PC-9 (cell line): Measurements from ENCODE around the gene FBN3.

Source experiments
- EZH2 ChIP-seq: fragments of 200-600 bp; sonication (generic); IDR thresholded peaks from 2 replicates; pipeline ENCODE4 v1.8.0; 2017; ENCODE audit warnings: antibody characterized with exemption, low read depth
- TF ChIP-seq, protein P1 (sequence below): fragments of 200-600 bp; sonication (generic); conservative IDR thresholded peaks from 2 replicates; pipeline ENCODE4 v1.6.1; 2017; ENCODE audit warnings: mixed run types, antibody characterized with exemption, mild to moderate bottlenecking, moderate library complexity

DNA sequence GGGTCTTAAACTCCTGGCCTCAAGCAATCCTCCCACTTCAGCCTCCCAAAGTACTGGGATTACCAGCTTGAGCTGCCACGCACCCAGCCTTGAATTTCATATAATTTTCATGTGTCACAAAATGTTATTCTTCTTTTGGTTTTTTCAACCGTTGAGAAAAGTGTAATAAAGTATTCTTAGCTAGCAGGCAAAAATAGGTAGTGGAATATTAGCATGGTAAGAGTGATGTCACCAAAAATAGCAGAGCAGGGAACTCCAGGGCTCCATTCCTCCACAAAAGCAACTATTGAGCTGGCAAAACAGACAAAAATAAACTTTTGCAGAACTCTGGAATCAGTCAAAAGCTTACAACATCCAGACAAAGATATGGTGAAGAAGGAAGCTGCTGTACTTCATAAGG, 43.9 kb downstream of the FBN3 start:
- TF ChIP-seq, protein P1, sequence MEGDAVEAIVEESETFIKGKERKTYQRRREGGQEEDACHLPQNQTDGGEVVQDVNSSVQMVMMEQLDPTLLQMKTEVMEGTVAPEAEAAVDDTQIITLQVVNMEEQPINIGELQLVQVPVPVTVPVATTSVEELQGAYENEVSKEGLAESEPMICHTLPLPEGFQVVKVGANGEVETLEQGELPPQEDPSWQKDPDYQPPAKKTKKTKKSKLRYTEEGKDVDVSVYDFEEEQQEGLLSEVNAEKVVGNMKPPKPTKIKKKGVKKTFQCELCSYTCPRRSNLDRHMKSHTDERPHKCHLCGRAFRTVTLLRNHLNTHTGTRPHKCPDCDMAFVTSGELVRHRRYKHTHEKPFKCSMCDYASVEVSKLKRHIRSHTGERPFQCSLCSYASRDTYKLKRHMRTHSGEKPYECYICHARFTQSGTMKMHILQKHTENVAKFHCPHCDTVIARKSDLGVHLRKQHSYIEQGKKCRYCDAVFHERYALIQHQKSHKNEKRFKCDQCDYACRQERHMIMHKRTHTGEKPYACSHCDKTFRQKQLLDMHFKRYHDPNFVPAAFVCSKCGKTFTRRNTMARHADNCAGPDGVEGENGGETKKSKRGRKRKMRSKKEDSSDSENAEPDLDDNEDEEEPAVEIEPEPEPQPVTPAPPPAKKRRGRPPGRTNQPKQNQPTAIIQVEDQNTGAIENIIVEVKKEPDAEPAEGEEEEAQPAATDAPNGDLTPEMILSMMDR, result no peak
- no peak for TF ChIP-seq EZH2
